Measurements from ENCODE around the gene TNFAIP8L1.

DNA sequence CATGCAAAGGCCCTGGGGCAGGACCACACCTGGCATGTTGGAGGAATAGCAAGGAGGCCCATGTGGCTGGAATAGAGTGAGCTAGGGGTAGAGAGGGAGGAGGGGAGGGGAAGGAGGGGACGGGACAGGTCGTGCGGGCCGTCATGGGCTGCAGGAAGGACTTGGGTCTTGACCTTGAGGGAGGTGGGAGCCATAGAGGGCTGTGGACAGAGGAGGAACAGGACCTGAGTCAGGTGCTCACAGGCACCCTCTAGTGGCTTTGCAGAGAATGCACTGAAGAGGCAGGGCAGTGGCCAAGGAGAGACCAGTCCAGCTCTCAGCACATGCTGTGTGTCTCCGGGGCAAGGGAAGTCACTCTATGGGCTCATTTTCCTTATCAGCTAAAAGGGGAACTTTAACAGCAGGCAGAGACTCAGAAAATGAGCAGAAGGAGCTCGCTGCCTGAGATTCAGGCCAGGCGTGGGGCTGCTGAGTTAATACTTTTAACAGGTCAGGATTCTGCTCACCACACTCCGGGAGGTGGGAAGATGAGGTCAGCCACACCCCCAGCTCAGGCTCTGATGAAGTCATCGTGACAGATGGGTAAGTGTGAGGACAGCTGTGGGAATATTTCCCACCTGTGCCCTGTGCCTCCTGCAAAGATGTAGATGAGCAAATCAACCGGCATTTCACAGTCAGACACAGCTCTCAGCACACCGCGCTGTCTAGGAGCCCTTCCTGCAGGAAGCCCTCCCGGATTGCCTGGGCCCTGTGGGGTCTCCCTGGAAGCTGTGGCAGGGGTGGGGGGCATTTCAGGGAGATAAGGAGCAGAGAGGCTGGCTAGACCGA lies 6.0 kb upstream of the TNFAIP8L1 start:
- TF ChIP-seq POLR2A (IDR thresholded peaks at IDR 0.05; ENCODE audit: low read depth, low read length) (no peak), POLR2AphosphoS5 (IDR thresholded peaks at IDR 0.05; ENCODE audit: low read depth, low read length) (no peak), TAF1 (IDR thresholded peaks at IDR 0.05; ENCODE audit: low read depth, low read length) (no peak), PAX5 (IDR thresholded peaks at IDR 0.05; ENCODE audit: insufficient read depth, low read length, severe bottlenecking) (no peak), SPI1 (IDR thresholded peaks at IDR 0.05; ENCODE audit: low read depth, low read length) (no peak)
